Ammon's horn (tissue), 1 donor: ENCODE data around the gene EPB41L4B.
"Not testable (repeated sequence)": the region's sequence is repeated elsewhere in the genome, so short reads cannot be mapped to it uniquely, and the experiment has no call there.

Experiments
- DNase-seq: peaks from one replicate; pipeline ENCODE4 v3.0.0-alpha.2; 2016; ENCODE audit warnings: low spot score

The EPB41L4B gene

GRCh38 chr9:109320742-109321448, at the start of gene EPB41L4B:
TSS of gene EPB41L4B (minus strand) at chr9:109321059. CDS start at chr9:109320446, 613 bp downstream.
- peak; percentile 83 for DNase-seq

GRCh38 chr9:109369285-109369684, 48.4 kb upstream of the EPB41L4B start:
- DNase-seq: no peak

GRCh38 chr9:109360771-109361170, 39.9 kb upstream of the EPB41L4B start:
- DNase-seq: no peak

GRCh38 chr9:109358968-109359603, 38.2 kb upstream of the EPB41L4B start:
- not testable (repeated sequence) for DNase-seq

GRCh38 chr9:109355564-109356297, 34.9 kb upstream of the EPB41L4B start:
- DNase-seq: no peak

GRCh38 chr9:109354190-109354589, 33.3 kb upstream of the EPB41L4B start:
- no peak for DNase-seq

- no peak for DNase-seq
Measured at GRCh38 chr9:109351032-109351431, 30.2 kb upstream of the EPB41L4B start.

GRCh38 chr9:109349421-109349846, 28.6 kb upstream of the EPB41L4B start:
- DNase-seq: peak; percentile 57

GRCh38 chr9:109346904-109347303, 26.0 kb upstream of the EPB41L4B start:
- DNase-seq: no peak

GRCh38 chr9:109344866-109345265, 24.0 kb upstream of the EPB41L4B start:
- no peak for DNase-seq

- no peak for DNase-seq
Measured at GRCh38 chr9:109342878-109343277, 22.0 kb upstream of the EPB41L4B start.

- DNase-seq: no peak
Measured at GRCh38 chr9:109341561-109341960, 20.7 kb upstream of the EPB41L4B start.

GRCh38 chr9:109340979-109341378, 20.1 kb upstream of the EPB41L4B start:
- DNase-seq: not testable (repeated sequence)

GRCh38 chr9:109336409-109336808, 15.6 kb upstream of the EPB41L4B start:
- DNase-seq: no peak

GRCh38 chr9:109335929-109336328, 15.1 kb upstream of the EPB41L4B start:
- DNase-seq: no peak

GRCh38 chr9:109335121-109335520, 14.3 kb upstream of the EPB41L4B start:
- DNase-seq: no peak

- DNase-seq: peak; percentile 44
Measured at GRCh38 chr9:109331353-109331752, 10.5 kb upstream of the EPB41L4B start.

GRCh38 chr9:109329638-109330258, 8.9 kb upstream of the EPB41L4B start:
- DNase-seq: no peak

GRCh38 chr9:109328978-109329637, 8.2 kb upstream of the EPB41L4B start:
- no peak for DNase-seq

- no peak for DNase-seq
Measured at GRCh38 chr9:109325089-109325488, 4.2 kb upstream of the EPB41L4B start.

GRCh38 chr9:109323771-109324170, 2.9 kb upstream of the EPB41L4B start:
- no peak for DNase-seq

GRCh38 chr9:109321727-109322126, 868 bp upstream of the EPB41L4B start:
- no peak for DNase-seq
